Endothelial cell of umbilical vein (primary cell): ENCODE measurements around the gene ETHE1. TPM values are rescaled to one million over a fixed set of nuclear protein-coding genes. Genes with fewer than 3 reads are reported as not detected.
"Not testable (repeated sequence)": the region's sequence is repeated elsewhere in the genome, so short reads cannot be mapped to it uniquely, and the experiment has no call there.

Source experiments
- BruUV-seq: library from RNA; stranded (reverse); fragments of 400-500 nt; replicated peaks from 2 replicates; lab custom pipeline; 2021; lab: Mats Ljungman, UMichigan
- CTCF ChIA-PET: fragments of 300-600, 350-600 bp; sonication (Branson Sonifier 250); formaldehyde crosslinking; loops from one replicate; lab custom pipeline; 2021; ENCODE audit warnings: antibody characterized with exemption, inconsistent platforms; lab: Charles Lee
- POLR2A ChIA-PET: fragments of 300-600, 350-600 bp; sonication (Branson Sonifier 250); formaldehyde crosslinking; loops from one replicate; lab custom pipeline; 2021; ENCODE audit warnings: antibody characterized with exemption, inconsistent platforms; lab: Charles Lee
- DNase-seq: peaks from one replicate; pipeline ENCODE4 v3.0.0-alpha.2; 2011; ENCODE audit warnings: low read depth, low spot score
- FAIRE-seq: peaks from 2 replicates; lab custom pipeline; 2011; peaks lifted over from hg19 to GRCh38; lab: Jason Lieb, UNC
- H2AFZ ChIP-seq: 2 replicates; pipeline ENCODE4 v1.6.0; 2012; ENCODE audit warnings: low read depth, low read length, control low read depth, inconsistent platforms
- H3K27ac ChIP-seq: 2 replicates; pipeline ENCODE4 v1.5.1; 2011; ENCODE audit warnings: low read depth, mild to moderate bottlenecking, control low read depth, low read length, moderate library complexity; ENCODE audit not compliant: insufficient read depth
- H3K27me3 ChIP-seq, 2 experiments: 2 replicates each; pipeline versions ENCODE4 v1.6.0 to v1.6.1; 2011; ENCODE audit warnings: low read length in 2 of 2, mixed read lengths in 1 of 2; ENCODE audit not compliant: control insufficient read depth in 2 of 2, insufficient read depth in 2 of 2
- H3K36me3 ChIP-seq, 2 experiments: 2 replicates in 1 of 2; 3 replicates in 1 of 2; pipeline ENCODE4 v1.5.1; 2011; ENCODE audit warnings: low read length in 2 of 2, mild to moderate bottlenecking in 1 of 2, moderate library complexity in 1 of 2; ENCODE audit not compliant: control insufficient read depth in 2 of 2, insufficient read depth in 2 of 2; ENCODE audit errors: extremely low read depth in 1 of 2
- H3K4me1 ChIP-seq: 3 replicates; pipeline ENCODE4 v1.5.1; 2011; ENCODE audit warnings: mild to moderate bottlenecking, low read length; ENCODE audit not compliant: control insufficient read depth, insufficient read depth; ENCODE audit errors: extremely low read depth
- H3K4me2 ChIP-seq: 2 replicates; pipeline ENCODE4 v1.6.1; 2011; ENCODE audit warnings: low read length, control low read depth, mixed read lengths; ENCODE audit not compliant: insufficient read depth
- H3K4me3 ChIP-seq, 3 experiments: fragments of 200-600 bp in 1 of 3; sonication (generic), shearing (Covaris generic) in 1 of 3; replicated peaks in 1 of 3; 2 replicates each; pipeline ENCODE4 v1.5.1; 2011 to 2016; ENCODE audit warnings: control low read depth in 3 of 3, low read length in 3 of 3, mild to moderate bottlenecking in 2 of 3, inconsistent platforms in 1 of 3, low read depth in 1 of 3, moderate library complexity in 1 of 3; ENCODE audit not compliant: insufficient read depth in 1 of 3
- H3K79me2 ChIP-seq: 2 replicates; pipeline ENCODE4 v1.6.0; 2012; ENCODE audit warnings: low read length, inconsistent platforms; ENCODE audit not compliant: control insufficient read depth, insufficient read depth
- H3K9ac ChIP-seq: replicated peaks from 2 replicates; pipeline ENCODE3; 2011; ENCODE audit warnings: low read length, control low read depth; ENCODE audit not compliant: insufficient read depth; ENCODE audit errors: extremely low read depth
- H3K9me1 ChIP-seq: replicated peaks from 3 replicates; pipeline ENCODE4 v1.6.0; 2011; ENCODE audit warnings: mild to moderate bottlenecking, low read length; ENCODE audit not compliant: control insufficient read depth, insufficient read depth; ENCODE audit errors: extremely low read depth
- H3K9me3 ChIP-seq: replicated peaks from 2 replicates; pipeline ENCODE4 v1.5.1; 2012; ENCODE audit warnings: low read length, inconsistent platforms; ENCODE audit not compliant: control insufficient read depth, insufficient read depth
- H4K20me1 ChIP-seq: replicated peaks from 2 replicates; pipeline ENCODE3; 2011; ENCODE audit warnings: mild to moderate bottlenecking, low read length; ENCODE audit not compliant: control insufficient read depth, insufficient read depth; ENCODE audit errors: extremely low read depth
- CTCF ChIP-seq, 2 donors: IDR thresholded peaks; 1 replicate in 1 of 2; 2 replicates in 1 of 2; pipeline ENCODE4 v1.5.1; 2011; ENCODE audit warnings: low read length in 2 of 2, mild to moderate bottlenecking in 2 of 2, moderate library complexity in 2 of 2, control low read depth in 1 of 2, inconsistent platforms in 1 of 2, low read depth in 1 of 2; ENCODE audit not compliant: insufficient read depth in 1 of 2; ENCODE audit errors: extremely low read depth in 1 of 2
- EZH2 ChIP-seq: IDR thresholded peaks from 2 replicates; pipeline ENCODE4 v1.6.1; 2012; ENCODE audit warnings: borderline replicate concordance, low read depth, mild to moderate bottlenecking, moderate library complexity, low read length, inconsistent platforms; ENCODE audit not compliant: severe bottlenecking
- FOS ChIP-seq: IDR thresholded peaks from 2 replicates; pipeline ENCODE4 v1.6.1; 2011; ENCODE audit warnings: mild to moderate bottlenecking, low read length, moderate library complexity, borderline replicate concordance; ENCODE audit not compliant: insufficient read depth
- GATA2 ChIP-seq: IDR thresholded peaks from 2 replicates; pipeline ENCODE4 v1.7.0; 2011; ENCODE audit warnings: low read depth, mild to moderate bottlenecking, moderate library complexity, mixed read lengths, low read length; ENCODE audit not compliant: insufficient read length, insufficient read depth
- JUN ChIP-seq: IDR thresholded peaks from 2 replicates; pipeline ENCODE4 v1.6.1; 2011; ENCODE audit warnings: borderline replicate concordance, low read depth; ENCODE audit not compliant: insufficient read length, insufficient read depth
- MYC ChIP-seq: IDR thresholded peaks from one replicate; pipeline ENCODE4 v1.6.1; 2011; ENCODE audit warnings: mild to moderate bottlenecking, low read depth, low read length
- POLR2A ChIP-seq: IDR thresholded peaks from 2 replicates; pipeline ENCODE4 v1.6.1; 2012; ENCODE audit warnings: low read depth, mild to moderate bottlenecking, control low read depth, low read length
- POLR2AphosphoS5 ChIP-seq: IDR thresholded peaks from 2 replicates; pipeline ENCODE4 v1.6.1; 2012; ENCODE audit warnings: low read depth, mild to moderate bottlenecking, control low read depth, low read length, moderate library complexity; ENCODE audit not compliant: insufficient read depth
- dilution Hi-C: fragments of 300-500 bp; cut with MboI; formaldehyde crosslinking; loops from one replicate; pipeline ENCODE4 v1.15.0; 2019; ENCODE audit warnings: low sequenced_read_pairs; ENCODE audit not compliant: extremely low pct_ligation_motif_present
- intact Hi-C: fragments of 100-400 bp; cut with micrococcal nuclease; formaldehyde crosslinking; loops from one replicate; pipeline ENCODE4 v1.10.0; 2022
- polyA plus RNA-seq, 4 experiments: library from polyadenylated mRNA; depleted of rRNA in 3 of 4; stranded (reverse) in 3 of 4; unstranded in 1 of 4; fragments of >200 nt; gene quantifications; 2 replicates each; pipeline versions ENCODE4 v1.2.1 to v1.2.3, GENCODE V29; 2011 to 2012; ENCODE audit warnings: missing spikeins in 1 of 4
- total RNA-seq: library from RNA; stranded (reverse); gene quantifications from 2 replicates; pipeline ENCODE4 v1.2.3, GENCODE V29; 2021
- TF ChIP-seq, protein P1 (sequence below): IDR thresholded peaks from 2 replicates; pipeline ENCODE4 v1.6.1; 2011; ENCODE audit not compliant: insufficient read depth, insufficient read length

Gene ETHE1
- total and polyA plus RNA-seq, 2 donors (not counting 3 experiments of a cell fraction or from before 2014, with no cell fraction given): 34.5 to 124 TPM

- dilution Hi-C loops, H3K4me2 ChIP-seq, H4K20me1 ChIP-seq, H3K79me2 ChIP-seq, BruUV-seq, H3K9ac ChIP-seq, H3K9me3 ChIP-seq, H3K27ac ChIP-seq, CTCF ChIA-PET, H3K4me3 ChIP-seq, H3K9me1 ChIP-seq, H2AFZ ChIP-seq, H3K4me1 ChIP-seq, intact Hi-C loops, FAIRE-seq, DNase-seq, H3K27me3 ChIP-seq, POLR2A ChIA-PET: not testable (repeated sequence)
- peaks cover 0 to 11% of the 10 kb centered on the region in 2 experiments for H3K36me3 ChIP-seq
These were observed 14.6 kb downstream of the ETHE1 start for GRCh38 chr19:43512399-43512798.

DNA sequence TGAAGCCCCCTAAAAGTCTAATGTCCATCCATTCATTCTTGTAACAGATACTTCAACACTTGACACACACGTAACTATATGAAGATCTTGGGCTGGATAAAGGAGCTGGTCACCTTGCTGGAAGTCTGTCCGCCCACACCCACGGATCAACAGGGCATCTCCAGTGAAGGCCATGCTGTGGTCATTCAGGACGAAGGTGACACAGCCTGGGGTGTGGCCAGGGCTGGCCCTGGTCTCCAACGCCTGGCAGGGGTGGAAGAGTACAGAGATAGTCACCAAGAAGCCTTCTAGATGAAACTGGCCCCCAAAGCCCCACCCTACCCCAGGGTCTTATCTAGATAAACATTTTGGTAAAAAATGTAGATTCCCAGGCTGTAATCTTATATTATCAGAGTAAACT is 15.7 kb downstream of the ETHE1 start:
- Histone ChIP-seq H3K9me1 (no peaks in the 10 kb centered on the region), H3K4me2 (no peak overlapping the region), H3K9ac (no peak overlapping the region), H3K4me3 (no peak overlapping the region), H3K27me3 (no peaks in the 10 kb centered on the region), H4K20me1 (no peaks in the 10 kb centered on the region), H3K4me1 (no peaks in the 10 kb centered on the region), H3K9me3 (no peaks in the 10 kb centered on the region), H2AFZ (no peak overlapping the region), H3K27ac (no peak overlapping the region), H3K79me2 (no peaks in the 10 kb centered on the region), H3K36me3 (peaks cover 0 to 11% of the 10 kb centered on the region in 2 experiments)
- dilution Hi-C loops: no loop called here
- TF ChIP-seq POLR2A: no peak
- no peak for TF ChIP-seq FOS
- no peak for TF ChIP-seq CTCF (IDR thresholded peaks at IDR 0.05; ENCODE audit: extremely low read depth in 1 of 2, insufficient read depth in 1 of 2, low read depth in 1 of 2, low read length in 2 of 2)
- no peak for TF ChIP-seq EZH2
- TF ChIP-seq, protein P1, sequence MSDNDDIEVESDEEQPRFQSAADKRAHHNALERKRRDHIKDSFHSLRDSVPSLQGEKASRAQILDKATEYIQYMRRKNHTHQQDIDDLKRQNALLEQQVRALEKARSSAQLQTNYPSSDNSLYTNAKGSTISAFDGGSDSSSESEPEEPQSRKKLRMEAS: no peak
- no peak for TF ChIP-seq MYC
- TF ChIP-seq JUN: no peak
- no peak for TF ChIP-seq POLR2AphosphoS5
- TF ChIP-seq GATA2: no peak
- FAIRE-seq (no peak), DNase-seq (no peak)
- ChIA-PET CTCF (interaction anchor here (0.9 to 4.3 kb wide), 4 partner anchors 8 to 79 kb away, joined by 3 to 26 read pairs (median 5); no protein-coding TSS in a partner anchor), POLR2A (no interaction called here)
- BruUV-seq: no TSS peak
- intact Hi-C loops: no loop called here
